H1 (cell line): ENCODE data around the gene ZNF746. TPM values are rescaled to one million over a fixed set of nuclear protein-coding genes. Genes with fewer than 3 reads are reported as not detected.

ENCODE experiments used
- CHD7 ChIP-seq: fragments of 300-600 bp; sonication (generic); IDR thresholded peaks from 2 replicates; pipeline ENCODE4 v1.7.1; 2012; ENCODE audit warnings: low read length, moderate library complexity, mild to moderate bottlenecking, inconsistent platforms; ENCODE audit not compliant: insufficient replicate concordance
- KDM4A ChIP-seq: IDR thresholded peaks from one replicate; pipeline ENCODE4 v1.7.1; 2012; ENCODE audit warnings: low read depth, mild to moderate bottlenecking, moderate library complexity, low read length, inconsistent platforms; ENCODE audit not compliant: severe bottlenecking
- RFX5 ChIP-seq: IDR thresholded peaks from 2 replicates; pipeline ENCODE4 v1.6.1; 2011; ENCODE audit warnings: low read depth, low read length, improper control_type of control experiment, borderline replicate concordance
- USF2 ChIP-seq: IDR thresholded peaks from 2 replicates; pipeline ENCODE4 v1.6.1; 2011; ENCODE audit warnings: low read length, improper control_type of control experiment
- polyA plus RNA-seq, 7 experiments: library from polyadenylated mRNA; depleted of rRNA in 3 of 7; stranded (reverse) in 5 of 7; unstranded in 2 of 7; fragments of >200 nt in 5 of 7; fragments of 200-250 nt in 2 of 7; gene quantifications; 1 replicate in 5 of 7; 2 replicates in 1 of 7; 4 replicates in 1 of 7; pipeline versions ENCODE4 v1.2.1 to v1.2.3, GENCODE V29; 2011 to 2013; ENCODE audit warnings: missing spikeins in 2 of 7, mixed read lengths in 2 of 7
- total RNA-seq: library from RNA; stranded (reverse); fragmentation: NEBNext Ultra II Directional; extraction: Animal tissue kit (Norgen Biotek cat#: 25700); gene quantifications from 2 replicates; pipeline ENCODE4 v1.2.1, GENCODE V29; 2021

ZNF746 gene
- total and polyA plus RNA-seq, 2 of the 8 experiments (the other 6 are each of a cell fraction or from before 2014, with no cell fraction given) = 7.5 to 15.6 TPM

GRCh38 chr7:149442924-149443323, 54.7 kb downstream of the ZNF746 start (continued):
- no peak for TF ChIP-seq CHD7
- TF ChIP-seq USF2 = no peak
- no peak for TF ChIP-seq RFX5
- no peak for TF ChIP-seq KDM4A
